ENCODE measurements around the gene AMBP. TPM values are rescaled to one million over a fixed set of nuclear protein-coding genes. Genes with fewer than 3 reads are reported as not detected.

Gene AMBP
- total and polyA plus RNA-seq, 2 of the 13 experiments (the other 11 are each of a cell fraction or from before 2014, with no cell fraction given): 1,510 to 2,580 TPM

GRCh38 chr9:114059047-114059803 is 18.9 kb downstream of the AMBP start (continued):
- no peak for TF ChIP-seq USF2 (IDR thresholded peaks at IDR 0.05; ENCODE audit: low read depth, low read length)
- TF ChIP-seq USF2 (CRISPR knock-in tag; IDR thresholded peaks at IDR 0.05; ENCODE audit: borderline replicate concordance): no peak
- TF ChIP-seq ZSCAN30 (CRISPR knock-in tag; IDR thresholded peaks at IDR 0.05): no peak
- TF ChIP-seq KLF9 (CRISPR knock-in tag; IDR thresholded peaks at IDR 0.05; ENCODE audit: low read depth): no peak
- peak; percentile 9; the same call in 1 of the 2 replicates for TF ChIP-seq TBX2 (CRISPR knock-in tag; IDR thresholded peaks at IDR 0.05; ENCODE audit: borderline replicate concordance)
- TF ChIP-seq SOX13 (IDR thresholded peaks at IDR 0.05): no peak
- no peak for TF ChIP-seq SOX13 (CRISPR knock-in tag; conservative IDR thresholded peaks at IDR 0.05 in 1 of 2, IDR thresholded peaks at IDR 0.05 in 1 of 2)
- no peak for TF ChIP-seq RFX5 (IDR thresholded peaks at IDR 0.05; ENCODE audit: low read depth, low read length)
- no peak for TF ChIP-seq ZNF558 (CRISPR knock-in tag; IDR thresholded peaks at IDR 0.05; ENCODE audit: borderline replicate concordance)
- TF ChIP-seq ZNF775 (CRISPR knock-in tag; IDR thresholded peaks at IDR 0.05; ENCODE audit: borderline replicate concordance): 0 out of 2 replicates have a peak, but pooled peaks have one; percentile 50
- TF ChIP-seq ZXDC (CRISPR knock-in tag; IDR thresholded peaks at IDR 0.05): no peak
- TF ChIP-seq KLF12 (CRISPR knock-in tag; IDR thresholded peaks at IDR 0.05; ENCODE audit: borderline replicate concordance): no peak
- TF ChIP-seq MYPOP (CRISPR knock-in tag; IDR thresholded peaks at IDR 0.05): no peak
- TF ChIP-seq CBX5 (CRISPR knock-in tag; IDR thresholded peaks at IDR 0.05; ENCODE audit: borderline replicate concordance): no peak
- TF ChIP-seq RORA (CRISPR knock-in tag; IDR thresholded peaks at IDR 0.05): no peak
- no peak for TF ChIP-seq MZF1 (CRISPR knock-in tag; IDR thresholded peaks at IDR 0.05; ENCODE audit: borderline replicate concordance)
- no peak for TF ChIP-seq ZNF335 (CRISPR knock-in tag; IDR thresholded peaks at IDR 0.05)
- TF ChIP-seq LBX2 (CRISPR knock-in tag; IDR thresholded peaks at IDR 0.05; ENCODE audit: borderline replicate concordance): no peak
- TF ChIP-seq FOXO1 (CRISPR knock-in tag; IDR thresholded peaks at IDR 0.05): no peak
- no peak; the same call in 1 of the 2 replicates for TF ChIP-seq ZNF574 (CRISPR knock-in tag; IDR thresholded peaks at IDR 0.05)
- TF ChIP-seq SATB2 (CRISPR knock-in tag; IDR thresholded peaks at IDR 0.05): no peak
